GM18498 (cell line): ENCODE data around the gene KRT10.

Experiments used
- ATAC-seq: cut with Tn5 transposase; IDR thresholded peaks from one replicate; pipeline ENCODE4 v1.9.1; 2021; ENCODE audit warnings: mild to moderate bottlenecking, moderate library complexity; ENCODE audit not compliant: unreplicated experiment

The KRT10 gene

DNA sequence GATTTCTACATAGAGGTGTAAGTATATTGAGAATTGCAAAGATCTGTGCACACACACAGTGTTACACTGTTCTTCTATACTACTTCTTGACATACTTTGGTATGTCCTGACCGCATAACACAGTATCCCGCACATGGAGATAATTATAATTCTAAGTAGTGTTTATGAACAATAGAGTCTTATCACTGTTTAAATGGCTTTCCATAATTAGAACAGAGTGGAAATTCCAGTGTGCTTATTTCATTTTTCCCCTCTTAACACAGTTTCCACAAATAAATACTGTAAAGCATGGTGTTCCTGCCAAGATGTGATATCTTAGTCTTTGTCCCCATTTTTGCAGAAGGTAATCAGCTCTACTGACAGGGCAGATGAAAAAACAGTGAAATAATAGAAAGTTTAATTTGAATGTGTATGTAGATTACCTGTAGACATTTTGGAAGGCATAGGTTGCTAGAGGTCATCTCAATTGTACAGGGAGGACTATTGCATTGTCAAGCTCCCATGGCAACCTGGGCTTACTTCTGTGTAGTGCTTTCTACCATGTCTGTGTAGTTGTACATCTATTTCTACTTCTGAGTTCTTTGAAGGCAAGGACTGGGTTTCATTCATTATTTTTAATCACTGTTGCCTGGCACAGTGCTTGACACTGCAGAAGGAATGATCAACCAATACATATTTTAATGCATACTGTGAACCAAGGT lies 12.5 kb downstream of the KRT10 start:
- ATAC-seq = no peak

DNA sequence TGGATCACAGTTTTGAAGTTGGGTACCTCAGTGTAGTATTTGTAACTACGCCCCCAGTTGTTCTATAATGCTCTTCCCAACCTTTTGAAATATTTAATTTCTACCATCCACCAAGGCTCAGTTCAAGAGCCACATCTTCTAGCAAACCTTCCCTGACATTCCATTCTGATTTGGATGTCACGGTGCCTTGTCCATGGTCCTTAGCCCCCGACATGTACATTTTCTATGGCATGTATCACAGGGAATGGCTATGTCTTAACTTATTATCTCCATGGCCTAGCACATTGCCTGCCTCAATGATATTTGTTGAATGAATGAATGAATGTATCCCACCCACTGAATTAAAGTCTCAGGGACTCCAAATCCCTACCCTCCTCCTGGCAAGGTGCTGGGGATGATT lies 16.3 kb downstream of the KRT10 start:
- no peak for ATAC-seq

DNA sequence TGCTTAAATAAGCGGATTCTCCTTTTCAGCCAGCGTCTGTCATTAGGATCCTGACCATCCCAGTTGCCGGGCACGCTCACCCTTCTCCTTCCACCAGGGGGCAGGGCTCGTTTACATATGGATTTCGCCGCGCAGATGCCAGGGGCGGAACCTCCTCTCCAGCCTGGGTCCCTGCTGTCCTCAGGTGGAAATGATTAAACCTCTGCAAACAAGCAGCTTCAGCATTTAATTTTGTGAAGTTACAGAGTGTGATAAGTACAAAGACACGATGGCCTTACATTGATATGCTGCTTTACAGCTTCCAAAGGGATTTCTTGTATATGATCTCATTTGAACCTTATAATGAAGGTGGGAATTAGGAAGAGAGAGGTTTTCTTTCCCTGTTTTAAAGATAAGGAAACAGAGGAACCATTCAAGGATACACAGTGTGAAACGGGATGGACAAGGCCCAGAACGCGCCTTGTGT lies 18.8 kb downstream of the KRT10 start:
- ATAC-seq = no peak

DNA sequence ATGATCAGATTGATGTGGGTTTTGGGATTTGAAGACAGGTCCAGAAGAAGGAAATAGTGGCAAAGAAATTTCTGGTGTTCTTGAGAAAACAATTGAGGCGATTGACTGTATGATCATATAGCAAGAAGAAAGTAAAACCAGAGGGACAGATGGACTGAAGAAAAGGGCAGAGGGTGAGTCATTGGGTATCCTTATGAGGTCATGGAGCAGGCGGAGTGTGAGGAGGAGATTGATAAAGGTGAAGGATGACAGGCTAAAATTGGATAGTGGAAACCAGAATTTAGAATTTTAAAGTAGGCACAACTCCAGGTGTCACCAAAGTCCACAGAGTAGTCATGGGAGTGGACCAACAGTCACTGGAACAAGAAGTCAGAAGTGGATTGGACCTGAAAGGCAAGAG lies 21.3 kb downstream of the KRT10 start:
- ATAC-seq = no peak

DNA sequence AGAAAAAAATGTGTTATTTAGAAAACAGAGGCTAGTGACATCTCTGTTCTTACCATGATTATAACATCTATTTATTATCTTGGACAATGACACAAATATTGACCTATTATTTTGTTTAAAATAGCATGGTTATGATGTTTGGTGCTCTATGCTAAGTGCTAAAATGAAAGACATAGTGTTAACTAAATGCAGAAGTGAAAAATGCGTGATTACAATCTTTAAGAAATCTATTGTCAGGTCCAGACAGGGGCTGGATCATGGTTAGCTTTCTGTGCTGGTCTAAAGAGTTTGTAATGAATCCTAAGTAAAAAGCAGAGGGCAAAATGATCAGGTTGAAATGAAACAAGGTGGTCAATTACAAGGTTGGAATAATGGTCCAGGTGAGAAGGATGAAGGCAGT lies 22.0 kb downstream of the KRT10 start:
- no peak for ATAC-seq

DNA sequence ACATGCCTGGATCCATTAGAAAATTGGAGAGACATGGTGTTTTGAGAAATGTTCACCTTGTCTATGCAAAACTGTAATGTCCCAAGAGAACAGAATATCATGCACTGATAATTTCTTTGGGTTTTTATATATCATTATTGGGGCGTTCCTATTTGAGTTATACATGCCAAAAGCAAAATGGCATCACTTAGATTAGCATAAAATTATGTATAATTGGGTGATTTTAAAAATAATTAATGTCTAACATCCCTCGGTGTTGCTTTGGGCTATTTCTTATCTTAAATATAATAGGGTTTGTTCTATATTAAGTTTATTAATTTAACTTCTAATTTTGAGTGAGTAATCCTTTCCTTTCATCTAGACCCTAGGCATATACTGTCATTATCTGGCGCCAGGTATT lies 22.6 kb downstream of the KRT10 start, which contains the start of gene KRT28:
Gene KRT28 (minus strand): TSS at position 101 of the 400 bp plus-strand sequence. CDS start 66 bp downstream, at position 35.
- ATAC-seq = no peak

DNA sequence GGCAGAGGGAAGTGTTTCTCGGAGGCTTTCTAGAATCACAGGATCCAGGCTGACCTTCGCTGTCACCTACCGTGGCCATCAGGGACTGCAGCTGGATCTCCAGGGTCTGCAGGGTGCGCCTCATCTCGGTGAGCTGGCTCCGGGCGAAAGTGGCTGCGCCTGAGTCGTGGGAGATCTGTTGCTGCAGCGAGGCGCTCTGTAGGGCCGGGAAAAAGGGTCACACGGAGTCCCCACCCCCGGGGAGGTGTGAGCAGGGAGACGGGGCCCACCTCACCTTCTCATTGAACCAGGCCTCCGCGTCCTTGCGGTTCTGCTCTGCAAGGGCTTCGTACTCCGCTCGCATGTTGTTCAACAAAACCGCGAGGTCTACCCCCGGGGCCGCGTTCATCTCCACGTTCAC lies 25.6 kb downstream of the KRT10 start:
- no peak for ATAC-seq

DNA sequence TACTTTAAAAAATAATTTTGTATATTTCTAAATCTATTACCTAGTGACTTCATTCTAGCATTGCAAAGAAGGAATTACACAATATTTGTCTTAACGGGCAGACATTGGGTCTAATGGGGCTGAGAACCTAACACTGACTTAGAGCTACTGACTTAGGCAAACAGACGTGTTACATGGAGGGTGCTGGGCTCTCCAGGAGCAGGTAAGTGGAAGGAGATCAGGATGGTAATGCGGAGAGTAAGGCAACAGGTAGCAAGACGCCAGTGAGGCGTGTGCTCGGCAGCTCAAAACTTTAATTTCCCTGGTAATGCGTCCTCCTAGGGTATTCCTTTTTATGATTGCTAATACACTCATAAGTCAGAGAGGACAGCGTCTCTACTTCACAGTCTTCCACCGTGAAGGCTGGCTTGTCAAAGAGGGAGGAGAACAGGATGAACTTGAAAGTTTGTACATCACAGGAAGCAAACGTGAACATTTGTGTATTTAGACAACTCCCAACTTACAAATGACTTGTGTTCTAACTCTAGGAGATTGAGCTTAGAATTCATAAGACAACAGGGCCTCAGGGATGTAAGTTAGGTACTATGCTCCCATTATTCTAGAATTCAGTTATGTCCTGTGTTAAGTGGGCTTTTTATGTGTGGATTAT lies 27.3 kb downstream of the KRT10 start:
- no peak for ATAC-seq

DNA sequence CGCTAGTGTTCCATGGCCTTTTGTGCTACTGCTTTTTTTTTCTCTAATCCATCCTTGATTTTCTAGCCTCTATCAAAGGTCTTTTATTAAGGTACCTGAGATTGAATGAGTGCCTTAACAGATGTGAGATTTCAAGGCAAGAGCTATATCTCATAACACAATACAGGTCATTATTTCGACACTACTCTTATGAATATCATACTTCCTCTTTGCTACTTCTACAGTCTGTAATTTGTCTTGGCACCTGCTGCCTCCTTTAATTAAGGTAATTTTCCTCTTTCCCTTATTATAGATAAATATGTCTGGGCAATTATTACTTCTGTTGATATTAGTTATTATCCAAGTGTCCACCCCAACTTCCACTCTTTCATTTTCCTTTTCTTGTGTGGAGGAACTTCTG lies 27.9 kb downstream of the KRT10 start:
- no peak for ATAC-seq

DNA sequence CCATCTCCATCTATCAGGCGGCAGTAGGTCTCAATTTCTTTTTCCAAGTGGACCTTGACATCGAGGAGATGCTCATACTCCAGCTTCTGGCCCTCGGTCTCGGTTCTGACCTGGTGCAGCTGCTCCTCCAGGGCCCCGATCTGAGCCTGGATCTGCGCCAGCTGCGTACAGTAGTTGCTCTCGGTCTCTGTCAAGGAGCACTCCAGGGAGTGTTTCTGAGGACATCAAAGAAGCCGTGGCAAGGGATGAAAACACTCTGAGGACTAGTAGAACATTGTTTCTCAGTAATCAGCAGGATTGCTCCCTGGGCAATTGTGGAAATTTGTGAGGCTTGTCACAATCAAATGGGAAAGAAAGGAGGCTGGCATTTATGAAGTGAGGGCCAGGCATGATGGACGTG lies 28.6 kb downstream of the KRT10 start:
- no peak for ATAC-seq

DNA sequence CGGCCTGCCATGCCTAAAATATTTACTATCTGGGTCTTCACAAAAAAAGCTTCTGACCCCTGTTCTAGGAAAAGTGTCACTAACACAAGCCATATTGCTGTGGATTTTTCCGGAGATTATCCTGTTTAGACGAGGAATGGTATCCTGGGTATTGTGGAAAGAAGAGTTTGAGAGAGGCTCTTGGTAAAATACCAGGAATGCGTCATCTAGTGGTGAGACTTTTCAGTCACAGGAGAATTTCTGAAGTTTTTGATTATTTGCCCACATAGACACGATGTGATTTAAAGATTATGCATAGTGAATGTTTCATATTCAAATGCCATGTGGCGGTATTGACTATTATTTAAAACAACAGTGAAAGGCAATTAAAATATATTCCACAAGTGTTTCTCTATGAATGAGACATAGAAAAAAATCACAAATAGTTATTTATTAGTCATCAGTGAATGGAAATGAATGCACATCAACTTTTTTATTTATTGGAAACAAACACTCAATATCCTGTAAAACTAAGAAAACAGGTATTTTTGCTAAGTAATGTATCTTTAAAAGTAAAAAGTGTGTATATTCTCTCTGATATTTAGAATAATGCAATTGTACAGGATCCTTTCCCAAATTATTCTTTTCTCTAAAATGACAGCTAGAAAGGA lies 30.5 kb downstream of the KRT10 start:
- no peak for ATAC-seq

DNA sequence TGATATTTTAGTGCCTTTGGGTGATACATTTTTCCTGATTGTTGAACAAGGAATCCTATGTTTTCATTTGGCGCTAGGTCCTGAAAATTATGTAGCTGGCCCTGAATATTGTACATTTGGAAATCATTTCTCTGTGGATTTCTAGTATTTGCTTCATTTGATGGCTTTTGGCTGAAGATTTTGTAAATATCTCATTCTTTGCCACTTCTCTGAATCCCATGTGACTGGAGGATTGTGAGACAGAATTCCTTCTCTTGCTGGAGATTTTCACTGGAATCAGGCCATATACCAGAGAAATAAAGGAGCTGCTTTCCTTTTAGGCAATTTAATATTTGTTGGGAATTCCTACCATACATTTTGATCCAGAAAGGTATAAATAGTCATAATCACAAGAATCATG lies 31.3 kb downstream of the KRT10 start:
- ATAC-seq = no peak

DNA sequence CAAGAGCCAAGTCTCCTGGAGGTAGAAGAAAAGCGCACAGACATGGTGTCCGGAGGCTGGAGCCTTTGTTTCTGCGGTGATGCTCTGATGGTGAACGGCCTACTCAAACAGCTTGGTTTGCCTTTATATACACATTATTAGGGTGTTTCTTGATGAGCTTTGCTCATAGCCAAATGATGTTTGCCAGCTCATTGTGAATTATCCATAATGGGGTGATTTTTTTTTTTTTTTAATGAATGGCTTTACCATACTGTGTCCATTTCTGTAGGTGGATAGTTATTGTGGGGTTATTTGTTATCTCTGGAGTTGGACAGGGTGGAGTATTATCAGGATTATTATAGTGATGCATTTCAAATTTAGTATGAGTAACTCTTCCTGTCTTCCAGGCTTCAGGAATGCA lies 40.0 kb downstream of the KRT10 start, which contains the start of gene KRT27:
Gene KRT27 (minus strand): TSS at position 101 of the 400 bp plus-strand sequence. CDS start 57 bp downstream, at position 44.
- ATAC-seq = no peak

DNA sequence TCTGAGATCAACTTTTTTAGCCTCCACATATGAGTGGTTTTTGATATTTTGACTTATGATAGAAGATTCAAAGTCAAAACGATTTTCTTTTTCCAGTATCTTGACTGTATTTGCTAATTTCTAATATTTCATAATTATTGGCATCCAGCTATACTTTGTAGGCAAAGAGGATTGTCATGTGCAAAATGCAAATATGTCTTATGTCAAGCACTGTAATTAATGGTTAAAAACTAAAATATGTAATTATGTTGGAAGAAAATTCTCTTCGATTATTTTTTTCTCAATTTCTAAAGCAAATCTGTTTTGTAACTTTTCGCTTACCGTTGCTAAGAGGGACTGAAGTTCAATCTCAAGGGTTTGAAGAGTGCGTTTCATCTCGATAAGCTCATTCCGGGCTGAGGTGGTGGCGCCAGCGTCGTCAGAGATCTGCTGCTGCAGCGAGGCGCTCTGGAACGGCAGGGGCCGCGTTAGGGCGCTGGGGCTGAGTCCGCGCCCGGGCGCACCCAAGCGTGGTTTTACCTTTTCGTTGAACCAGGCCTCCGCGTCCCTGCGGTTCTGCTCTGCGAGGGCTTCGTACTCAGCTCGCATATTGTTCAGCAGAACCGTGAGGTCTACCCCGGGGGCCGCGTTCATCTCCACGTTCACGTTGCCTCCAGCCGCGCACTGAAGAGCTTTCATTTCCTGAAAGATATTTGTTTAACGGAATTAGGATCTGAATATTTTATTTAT lies 43.1 kb downstream of the KRT10 start:
- no peak for ATAC-seq

DNA sequence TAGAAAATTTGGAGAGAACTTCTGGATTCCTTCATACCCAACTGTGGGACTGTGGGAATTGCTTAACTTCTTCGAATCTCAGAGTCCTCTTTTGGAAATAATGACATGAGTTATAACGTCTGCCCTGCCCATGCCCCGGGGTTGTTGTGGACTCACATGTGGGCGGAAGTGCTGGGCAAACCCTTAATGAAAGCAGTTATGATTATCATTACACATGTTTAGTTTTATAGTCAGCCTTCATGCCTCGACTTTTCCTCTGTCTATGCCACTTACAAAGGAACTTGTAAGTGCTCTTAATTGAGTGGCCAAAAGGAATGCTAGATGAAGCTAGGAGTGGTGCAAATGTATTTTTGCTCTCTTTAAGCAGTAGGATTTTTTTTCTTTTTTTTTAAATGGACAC lies 44.0 kb downstream of the KRT10 start:
- no peak for ATAC-seq

DNA sequence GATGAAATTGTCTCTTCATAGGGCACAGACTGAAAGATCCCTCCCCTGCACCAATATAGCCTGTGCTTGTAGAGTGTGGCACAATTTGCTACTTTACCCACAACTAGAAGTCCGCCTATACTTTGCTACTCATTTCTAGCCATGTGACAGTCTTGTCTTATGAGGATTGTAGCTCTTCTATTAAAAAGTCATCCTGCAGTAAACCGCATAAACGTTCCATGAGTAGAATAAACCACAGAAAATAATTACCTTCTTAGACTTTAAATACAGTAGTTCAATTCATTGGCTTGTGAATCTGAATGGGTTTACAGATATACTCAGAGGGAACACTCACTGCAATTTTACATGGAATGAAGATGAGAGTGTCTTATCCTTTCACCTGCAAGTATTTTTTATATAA lies 44.4 kb downstream of the KRT10 start:
- no peak for ATAC-seq

DNA sequence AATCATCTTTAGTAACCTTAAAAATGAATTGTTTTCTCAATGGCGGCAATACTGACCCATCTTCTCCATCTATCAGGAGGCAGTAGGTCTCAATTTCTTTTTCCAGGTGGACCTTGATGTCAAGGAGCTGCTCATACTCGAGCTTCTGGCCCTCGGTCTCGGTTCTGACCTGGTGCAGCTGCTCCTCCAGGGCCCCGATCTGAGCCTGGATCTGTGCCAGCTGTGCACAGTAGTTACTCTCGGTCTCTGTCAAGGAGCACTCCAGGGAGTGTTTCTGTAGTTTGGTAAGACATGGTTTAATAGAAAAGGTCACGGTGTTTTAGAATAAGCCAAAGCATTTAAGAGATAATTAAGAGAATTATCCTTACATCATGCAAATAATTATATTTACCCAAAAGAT lies 45.0 kb downstream of the KRT10 start:
- no peak for ATAC-seq

DNA sequence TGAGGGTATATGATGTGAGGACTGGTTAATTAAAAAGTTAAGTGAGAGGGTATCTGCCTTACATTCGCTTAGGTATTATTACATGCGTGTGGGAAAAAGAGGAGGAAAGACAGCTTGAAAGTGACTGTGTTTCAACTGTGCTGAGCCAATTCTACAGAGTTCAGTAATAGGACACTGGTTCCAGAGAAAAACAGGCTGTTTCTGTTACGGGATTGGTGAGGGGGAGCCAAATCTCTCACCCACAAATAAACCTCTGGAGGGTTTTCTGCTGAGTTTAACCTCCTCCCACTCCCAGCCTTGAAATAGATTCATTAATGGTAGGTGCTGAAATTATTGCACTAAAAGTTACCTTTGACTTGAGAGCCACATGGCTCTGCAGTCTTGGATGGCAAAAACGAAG lies 46.5 kb downstream of the KRT10 start:
- ATAC-seq = no peak

DNA sequence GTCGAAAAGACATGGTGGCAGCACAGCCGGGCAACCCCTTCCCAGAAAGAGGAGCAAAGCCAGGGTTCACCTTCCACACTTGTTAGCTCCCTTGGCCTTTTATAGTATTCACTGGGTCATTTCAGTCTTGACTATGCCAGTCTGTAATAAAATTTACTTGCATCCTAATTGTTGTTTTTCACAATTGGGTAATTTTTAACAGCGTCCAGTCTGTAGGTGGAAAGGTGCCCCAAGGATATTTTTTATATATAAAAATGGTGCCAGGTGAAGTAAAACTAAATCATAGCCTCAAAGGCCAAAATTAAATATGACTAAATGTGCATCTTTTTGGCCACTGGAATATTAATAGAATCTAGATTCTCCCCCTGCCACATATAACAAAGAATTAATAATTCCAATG lies 50.3 kb downstream of the KRT10 start, which contains the start of gene KRT26:
Gene KRT26 (minus strand): TSS at position 101 of the 400 bp plus-strand sequence. CDS start 88 bp downstream, at position 13.
- no peak for ATAC-seq
